Cardiac fibroblast (primary cell): ENCODE results near the gene CLEC9A.

ENCODE experiments used
- DNase-seq, 2 donors: peaks; one replicate each; pipeline versions ENCODE4 v3.0.0 to v3.0.0-alpha.2; 2010; ENCODE audit warnings: low read depth in 2 of 2
- H3K4me3 ChIP-seq, 2 donors: replicated peaks in 1 of 2; 1 replicate in 1 of 2; 2 replicates in 1 of 2; pipeline ENCODE4 v1.5.1; 2011; ENCODE audit warnings: low read depth in 2 of 2, low read length in 2 of 2, mild to moderate bottlenecking in 2 of 2, moderate library complexity in 1 of 2
- CTCF ChIP-seq: IDR thresholded peaks from one replicate; pipeline ENCODE4 v1.5.1; 2011; ENCODE audit warnings: low read depth, mild to moderate bottlenecking, low read length, inconsistent platforms

Gene CLEC9A

DNA sequence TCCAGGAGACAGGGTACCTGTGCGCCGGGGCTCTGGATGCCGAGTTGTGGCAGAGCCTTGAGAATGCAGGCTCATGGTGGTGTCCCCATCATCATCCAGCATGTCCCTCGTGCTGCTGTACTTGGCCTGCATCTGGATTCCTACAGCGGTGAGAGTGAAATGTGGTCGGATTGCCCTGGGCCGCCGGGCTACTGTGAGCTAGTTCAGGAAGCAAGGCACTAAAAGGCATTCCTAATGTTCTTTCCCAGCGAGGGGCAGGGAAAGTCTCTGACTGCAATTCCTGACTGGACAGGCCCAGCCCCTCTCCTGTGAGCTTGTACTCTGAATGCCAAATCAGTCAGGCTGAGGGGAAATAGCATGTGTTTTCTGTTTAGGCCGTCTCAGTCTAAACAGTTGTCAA lies 68.3 kb downstream of the CLEC9A start, which contains the start of gene CLEC1A:
TSS of gene CLEC1A (minus strand) at position 195 of the 400 bp plus-strand sequence. CDS start at position 132, 63 bp downstream.
- no peak for DNase-seq
- TF ChIP-seq CTCF = no peak
- H3K4me3 ChIP-seq = no peak within 1 kb of the TSS

- DNase-seq = peak in 1 of 2 donors; percentile 2
- no peak overlapping the region for H3K4me3 ChIP-seq
- TF ChIP-seq CTCF = no peak
Measured at GRCh38 chr12:10101042-10101579, 70.6 kb downstream of the CLEC9A start.

DNA sequence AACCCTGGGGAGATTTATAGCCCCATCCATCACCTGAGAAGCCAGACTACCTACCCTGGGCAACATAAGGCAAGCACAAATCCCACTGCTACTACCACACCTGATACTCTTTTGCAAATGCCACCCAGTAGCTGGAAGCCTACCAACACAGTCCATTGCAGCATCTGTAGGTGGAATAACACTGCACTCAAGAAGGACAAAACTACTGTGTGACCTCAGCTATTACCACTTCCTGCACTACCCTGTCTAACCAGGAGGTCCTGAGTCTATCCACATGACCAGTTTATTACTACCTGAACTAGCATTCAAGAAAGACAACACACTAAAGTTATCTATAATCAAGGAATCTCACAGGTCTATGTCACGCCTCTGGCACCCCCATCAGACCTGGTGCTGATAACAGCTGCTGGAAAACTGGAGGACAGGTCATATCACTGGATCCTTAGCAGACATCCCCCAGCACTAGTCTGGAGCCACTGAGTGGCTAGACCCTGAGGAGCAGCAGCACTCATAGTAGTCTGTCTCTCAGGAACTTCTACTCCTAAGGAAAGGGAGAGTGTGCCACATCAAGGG lies 71.3 kb downstream of the CLEC9A start:
- no peak for TF ChIP-seq CTCF
- DNase-seq = no peak
- no peak overlapping the region for H3K4me3 ChIP-seq

GRCh38 chr12:10102322-10102721 lies 71.8 kb downstream of the CLEC9A start:
- DNase-seq = no peak

GRCh38 chr12:10110256-10110844 lies 79.9 kb downstream of the CLEC9A start:
- no peak for TF ChIP-seq CTCF
- no peak overlapping the region for H3K4me3 ChIP-seq
- no peak for DNase-seq

More at GRCh38 chr12:10102322-10102721, 71.8 kb downstream of the CLEC9A start:
- no peak overlapping the region for H3K4me3 ChIP-seq
- TF ChIP-seq CTCF = no peak

DNA sequence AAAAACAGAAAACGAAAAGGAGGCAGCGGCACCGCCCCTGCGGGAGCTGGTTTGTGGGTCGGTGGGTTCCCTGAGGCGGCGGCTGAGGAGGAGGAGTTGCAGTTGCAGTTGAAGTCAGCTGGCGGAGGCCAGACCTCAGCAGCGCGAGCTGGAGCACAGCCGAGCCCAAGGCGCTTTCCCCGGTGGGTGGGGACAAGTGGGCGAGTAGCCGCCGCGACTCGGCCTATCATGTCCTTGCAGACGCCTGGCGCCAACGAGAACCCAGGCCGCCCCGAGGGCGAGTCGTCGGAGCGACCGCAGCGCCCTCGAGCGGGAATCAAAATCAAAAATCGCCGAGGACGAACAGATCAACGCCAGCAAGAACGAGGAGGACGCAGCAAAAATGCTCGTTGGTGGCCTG lies 81.0 kb downstream of the CLEC9A start:
- no peak for TF ChIP-seq CTCF
- no peak for DNase-seq
- no peak overlapping the region for H3K4me3 ChIP-seq
